HG03039 (cell line): ENCODE results near the gene KPTN.
"Not testable (repeated sequence)": the region's sequence is repeated elsewhere in the genome, so short reads cannot be mapped to it uniquely, and the experiment has no call there.

Experiments
- ATAC-seq: cut with Tn5 transposase; IDR thresholded peaks from one replicate; pipeline ENCODE4 v1.9.1; 2021; ENCODE audit warnings: mild to moderate bottlenecking, moderate library complexity; ENCODE audit not compliant: unreplicated experiment

KPTN gene

GRCh38 chr19:47492571-47493377 lies 8.8 kb upstream of the KPTN start:
- ATAC-seq: no peak

- ATAC-seq: no peak
These were observed 8.1 kb upstream of the KPTN start for GRCh38 chr19:47492137-47492533.

GRCh38 chr19:47491358-47492136 lies 7.5 kb upstream of the KPTN start:
- no peak for ATAC-seq

GRCh38 chr19:47490847-47491246 lies 6.8 kb upstream of the KPTN start:
- no peak for ATAC-seq

- no peak for ATAC-seq
These were observed 6.0 kb upstream of the KPTN start for GRCh38 chr19:47490031-47490430.

GRCh38 chr19:47489072-47489914 lies 5.3 kb upstream of the KPTN start:
- ATAC-seq: no peak

GRCh38 chr19:47487551-47488515 lies 3.8 kb upstream of the KPTN start:
- no peak for ATAC-seq

- no peak for ATAC-seq
These were observed 2.9 kb upstream of the KPTN start for GRCh38 chr19:47486900-47487299.

GRCh38 chr19:47486220-47486619 lies 2.2 kb upstream of the KPTN start:
- ATAC-seq: not testable (repeated sequence)

- no peak for ATAC-seq
These were observed 1.2 kb upstream of the KPTN start for GRCh38 chr19:47485210-47485609.

- no peak for ATAC-seq
These were observed 819 bp downstream of the KPTN start for GRCh38 chr19:47483200-47483599.

GRCh38 chr19:47481460-47482052 lies 2.5 kb downstream of the KPTN start:
- no peak for ATAC-seq

- no peak for ATAC-seq
These were observed 3.4 kb downstream of the KPTN start for GRCh38 chr19:47480658-47481057.

GRCh38 chr19:47479701-47480503 lies 4.1 kb downstream of the KPTN start:
- no peak for ATAC-seq

GRCh38 chr19:47476438-47476972 lies 7.5 kb downstream of the KPTN start:
- no peak for ATAC-seq

- ATAC-seq: no peak
These were observed 8.6 kb downstream of the KPTN start for GRCh38 chr19:47475465-47475864.

GRCh38 chr19:47473336-47473735 lies 10.7 kb downstream of the KPTN start:
- no peak for ATAC-seq

GRCh38 chr19:47471733-47472457 lies 12.1 kb downstream of the KPTN start, which contains the start of gene SLC8A2:
Gene SLC8A2 (minus strand): TSS chr19:47471893. CDS start chr19:47466403, 5,490 bp downstream.
- no peak for ATAC-seq
